Erythroblast (primary cell): Measurements from ENCODE around the gene MAD1L1.

Experiments used
- GATA1 ChIP-seq: IDR thresholded peaks from 2 replicates; pipeline ENCODE4 v1.6.1; 2011; ENCODE audit warnings: low read depth, mild to moderate bottlenecking, control low read depth, low read length, moderate library complexity
- POLR2A ChIP-seq: IDR thresholded peaks from 2 replicates; pipeline ENCODE4 v1.6.1; 2011; ENCODE audit warnings: mild to moderate bottlenecking, low read length

GRCh38 chr7:2079332-2080059, 153.2 kb downstream of the MAD1L1 start:
- TF ChIP-seq POLR2A (no peak), GATA1 (no peak)
